Measurements from ENCODE around the gene C19orf67.

The C19orf67 gene

DNA sequence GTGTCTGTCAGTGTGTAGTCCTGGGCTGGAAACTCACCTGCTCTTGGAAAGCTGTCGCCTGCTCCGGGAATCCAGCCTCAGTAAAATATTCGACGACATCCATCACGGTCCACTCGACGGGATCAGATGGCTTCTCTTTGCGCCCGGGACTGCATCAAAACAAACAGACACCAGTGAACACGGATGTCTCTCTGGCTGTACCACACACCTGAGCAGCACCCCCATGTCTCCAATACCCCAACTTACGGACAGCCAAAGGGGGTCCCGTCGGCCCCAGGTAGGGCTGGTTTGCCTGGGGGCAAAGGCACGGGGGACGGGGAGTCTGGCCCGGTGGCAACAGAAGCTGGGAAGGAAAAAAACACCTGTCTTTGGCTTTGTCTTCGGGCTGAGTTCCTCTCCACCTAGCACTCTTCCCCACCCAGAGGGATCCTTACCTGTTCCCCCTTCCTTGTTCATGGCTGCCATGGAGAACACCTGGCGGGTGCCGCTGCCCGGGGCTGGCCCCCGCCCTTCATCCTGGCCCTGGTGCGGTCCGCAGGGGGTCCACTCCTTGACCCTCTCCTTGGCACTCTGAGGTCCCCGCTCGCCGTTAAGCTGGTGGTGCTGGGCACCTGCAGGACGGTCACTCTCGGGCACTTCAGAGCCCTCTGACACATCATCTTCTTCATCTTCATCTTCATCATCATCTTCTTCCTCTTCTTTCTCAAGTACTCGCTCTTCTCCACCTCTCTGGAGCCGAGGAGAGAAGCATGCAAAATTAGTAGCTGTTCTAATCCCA is 3.2 kb upstream of the C19orf67 start:
- no peaks in the 10 kb centered on the region for H3K9me3 ChIP-seq (ENCODE audit: control insufficient read depth, low read length)
- no peak for DNase-seq
- peaks cover 5% of the 10 kb centered on the region for H3K36me3 ChIP-seq (ENCODE audit: control insufficient read depth, insufficient read depth, low read length)
- H3K4me3 ChIP-seq (ENCODE audit: insufficient read depth, low read depth, low read length, poor library complexity, severe bottlenecking) = no peak overlapping the region
- no peak overlapping the region for H3K27ac ChIP-seq (ENCODE audit: insufficient read depth, low read length, poor library complexity, severe bottlenecking)
- H3K4me1 ChIP-seq (ENCODE audit: control insufficient read depth, insufficient read depth, low read length, poor library complexity, severe bottlenecking) = no peaks in the 10 kb centered on the region
- no peaks in the 10 kb centered on the region for H3K27me3 ChIP-seq (replicated peaks; ENCODE audit: control insufficient read depth, insufficient read depth, low read length, poor library complexity, severe bottlenecking)

DNA sequence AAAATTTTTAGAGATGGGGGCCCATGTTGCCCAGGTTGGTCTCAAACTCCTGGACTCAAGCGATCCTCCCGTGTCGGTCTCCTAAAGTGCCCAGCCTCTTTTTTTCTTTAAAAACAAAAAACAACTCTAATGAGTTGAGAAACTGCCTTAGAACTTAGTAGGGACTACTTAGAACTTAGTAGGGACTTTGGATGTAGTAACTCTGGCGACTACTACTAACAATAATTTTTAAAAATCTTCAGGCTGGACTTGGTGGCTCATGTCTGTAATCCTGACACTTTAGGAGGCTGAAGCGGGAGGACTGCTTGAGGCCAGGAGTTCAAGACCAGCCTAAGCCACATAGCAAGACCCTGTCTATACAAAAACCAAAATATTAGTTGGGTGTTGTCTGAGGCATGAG is 515 bp upstream of the C19orf67 start:
- DNase-seq = no peak
- Histone ChIP-seq H3K27me3 (replicated peaks; ENCODE audit: control insufficient read depth, insufficient read depth, low read length, poor library complexity, severe bottlenecking) (no peaks in the 10 kb centered on the region), H3K9me3 (ENCODE audit: control insufficient read depth, low read length) (no peaks in the 10 kb centered on the region), H3K27ac (ENCODE audit: insufficient read depth, low read length, poor library complexity, severe bottlenecking) (no peak overlapping the region), H3K36me3 (ENCODE audit: control insufficient read depth, insufficient read depth, low read length) (peaks cover 5% of the 10 kb centered on the region), H3K4me3 (ENCODE audit: insufficient read depth, low read depth, low read length, poor library complexity, severe bottlenecking) (no peak overlapping the region), H3K4me1 (ENCODE audit: control insufficient read depth, insufficient read depth, low read length, poor library complexity, severe bottlenecking) (peaks cover 9% of the 10 kb centered on the region)

- DNase-seq = no peak
- H3K9me3 ChIP-seq (ENCODE audit: control insufficient read depth, low read length) = no peaks in the 10 kb centered on the region
- H3K27ac ChIP-seq (ENCODE audit: insufficient read depth, low read length, poor library complexity, severe bottlenecking) = peak overlapping the region; percentile 39
- H3K4me3 ChIP-seq (ENCODE audit: insufficient read depth, low read depth, low read length, poor library complexity, severe bottlenecking) = no peak overlapping the region
- H3K4me1 ChIP-seq (ENCODE audit: control insufficient read depth, insufficient read depth, low read length, poor library complexity, severe bottlenecking) = peaks cover 12% of the 10 kb centered on the region
- no peaks in the 10 kb centered on the region for H3K27me3 ChIP-seq (replicated peaks; ENCODE audit: control insufficient read depth, insufficient read depth, low read length, poor library complexity, severe bottlenecking)
- H3K36me3 ChIP-seq (ENCODE audit: control insufficient read depth, insufficient read depth, low read length) = no peaks in the 10 kb centered on the region
Observed at GRCh38 chr19:14082675-14082960, 3.0 kb downstream of the C19orf67 start.

- H3K27ac ChIP-seq (ENCODE audit: insufficient read depth, low read length, poor library complexity, severe bottlenecking) = peak overlapping the region; percentile 78
- H3K9me3 ChIP-seq (ENCODE audit: control insufficient read depth, low read length) = no peaks in the 10 kb centered on the region
- no peaks in the 10 kb centered on the region for H3K36me3 ChIP-seq (ENCODE audit: control insufficient read depth, insufficient read depth, low read length)
- no peaks in the 10 kb centered on the region for H3K27me3 ChIP-seq (replicated peaks; ENCODE audit: control insufficient read depth, insufficient read depth, low read length, poor library complexity, severe bottlenecking)
- H3K4me1 ChIP-seq (ENCODE audit: control insufficient read depth, insufficient read depth, low read length, poor library complexity, severe bottlenecking) = peaks cover 12% of the 10 kb centered on the region
- H3K4me3 ChIP-seq (ENCODE audit: insufficient read depth, low read depth, low read length, poor library complexity, severe bottlenecking) = peak overlapping the region; percentile 69
- peak in 1 of 3 donors; percentile 22 for DNase-seq
Observed at GRCh38 chr19:14081797-14082674, 3.5 kb downstream of the C19orf67 start.

DNA sequence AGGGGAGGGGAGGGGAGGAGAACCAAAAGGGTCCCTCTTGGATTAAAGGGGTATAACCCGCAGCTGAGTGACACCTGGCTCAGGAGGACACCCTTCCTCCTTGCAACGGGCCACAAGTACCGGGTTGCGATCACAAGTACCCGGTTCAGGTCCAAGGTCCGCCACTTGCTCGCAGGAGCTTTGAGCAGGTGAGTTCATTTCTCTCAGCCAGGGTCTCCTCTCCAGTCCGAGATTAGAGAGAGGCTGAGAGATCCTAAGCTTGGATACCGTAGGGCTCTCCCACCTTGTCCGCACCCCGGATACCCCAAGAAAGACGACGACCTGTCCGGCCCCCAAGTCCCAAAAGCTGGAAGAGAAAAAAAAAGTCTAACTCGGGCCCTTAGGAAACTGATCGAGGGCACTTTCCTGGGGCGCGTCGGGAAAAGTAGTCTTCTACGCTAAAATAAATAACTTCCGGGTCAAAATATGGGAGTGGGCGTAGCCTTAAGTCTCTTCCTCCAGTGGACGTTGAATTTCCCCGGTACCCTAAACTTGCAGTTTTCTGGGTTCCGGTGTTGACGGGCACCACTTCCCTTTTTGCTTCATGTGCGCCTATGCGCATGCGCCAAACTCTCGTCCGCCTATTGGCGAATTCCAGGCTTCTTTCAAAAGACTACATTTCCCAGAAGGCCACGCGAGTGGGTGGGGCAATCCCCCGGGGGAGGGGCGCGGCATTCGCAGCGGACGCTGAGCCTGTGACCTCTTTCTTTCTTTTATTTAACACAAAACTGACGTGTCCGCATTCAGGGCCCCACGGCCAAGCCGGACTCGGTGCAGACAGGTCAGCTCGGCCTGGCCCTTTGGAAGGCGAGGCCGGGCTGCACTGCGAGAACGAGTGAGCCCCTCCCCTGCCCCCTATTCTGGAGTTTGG is 4.4 kb downstream of the C19orf67 start:
- Histone ChIP-seq H3K9me3 (ENCODE audit: control insufficient read depth, low read length) (no peaks in the 10 kb centered on the region), H3K36me3 (ENCODE audit: control insufficient read depth, insufficient read depth, low read length) (no peaks in the 10 kb centered on the region), H3K4me3 (ENCODE audit: insufficient read depth, low read depth, low read length, poor library complexity, severe bottlenecking) (peak overlapping the region; percentile 69), H3K4me1 (ENCODE audit: control insufficient read depth, insufficient read depth, low read length, poor library complexity, severe bottlenecking) (peaks cover 12% of the 10 kb centered on the region), H3K27ac (ENCODE audit: insufficient read depth, low read length, poor library complexity, severe bottlenecking) (peak overlapping the region; percentile 78), H3K27me3 (replicated peaks; ENCODE audit: control insufficient read depth, insufficient read depth, low read length, poor library complexity, severe bottlenecking) (no peaks in the 10 kb centered on the region)
- peak; percentile 97 to 99 (median 99) for DNase-seq

GRCh38 chr19:14078411-14078810 is 7.2 kb downstream of the C19orf67 start:
- Histone ChIP-seq H3K36me3 (ENCODE audit: control insufficient read depth, insufficient read depth, low read length) (no peaks in the 10 kb centered on the region), H3K4me1 (ENCODE audit: control insufficient read depth, insufficient read depth, low read length, poor library complexity, severe bottlenecking) (peaks cover 30% of the 10 kb centered on the region), H3K9me3 (ENCODE audit: control insufficient read depth, low read length) (no peaks in the 10 kb centered on the region), H3K27me3 (replicated peaks; ENCODE audit: control insufficient read depth, insufficient read depth, low read length, poor library complexity, severe bottlenecking) (no peaks in the 10 kb centered on the region), H3K27ac (ENCODE audit: insufficient read depth, low read length, poor library complexity, severe bottlenecking) (no peak overlapping the region), H3K4me3 (ENCODE audit: insufficient read depth, low read depth, low read length, poor library complexity, severe bottlenecking) (no peak overlapping the region)
- DNase-seq = no peak

GRCh38 chr19:14073925-14074838 is 11.4 kb downstream of the C19orf67 start:
- no peak for DNase-seq

GRCh38 chr19:14073261-14073924 is 12.2 kb downstream of the C19orf67 start:
- Histone ChIP-seq H3K27me3 (replicated peaks; ENCODE audit: control insufficient read depth, insufficient read depth, low read length, poor library complexity, severe bottlenecking) (no peaks in the 10 kb centered on the region), H3K36me3 (ENCODE audit: control insufficient read depth, insufficient read depth, low read length) (no peaks in the 10 kb centered on the region), H3K4me1 (ENCODE audit: control insufficient read depth, insufficient read depth, low read length, poor library complexity, severe bottlenecking) (peaks cover 30% of the 10 kb centered on the region), H3K27ac (ENCODE audit: insufficient read depth, low read length, poor library complexity, severe bottlenecking) (peak overlapping the region; percentile 63), H3K9me3 (ENCODE audit: control insufficient read depth, low read length) (no peaks in the 10 kb centered on the region), H3K4me3 (ENCODE audit: insufficient read depth, low read depth, low read length, poor library complexity, severe bottlenecking) (peak overlapping the region; percentile 84)
- DNase-seq = peak; percentile 59 to 65 (median 63)

More at GRCh38 chr19:14073925-14074838, 11.4 kb downstream of the C19orf67 start:
- H3K4me1 ChIP-seq (ENCODE audit: control insufficient read depth, insufficient read depth, low read length, poor library complexity, severe bottlenecking) = peaks cover 30% of the 10 kb centered on the region
- peak overlapping the region; percentile 84 for H3K4me3 ChIP-seq (ENCODE audit: insufficient read depth, low read depth, low read length, poor library complexity, severe bottlenecking)
- H3K9me3 ChIP-seq (ENCODE audit: control insufficient read depth, low read length) = no peaks in the 10 kb centered on the region
- H3K27me3 ChIP-seq (replicated peaks; ENCODE audit: control insufficient read depth, insufficient read depth, low read length, poor library complexity, severe bottlenecking) = no peaks in the 10 kb centered on the region
- H3K27ac ChIP-seq (ENCODE audit: insufficient read depth, low read length, poor library complexity, severe bottlenecking) = peak overlapping the region; percentile 63
- no peaks in the 10 kb centered on the region for H3K36me3 ChIP-seq (ENCODE audit: control insufficient read depth, insufficient read depth, low read length)

Data from effector memory CD4-positive, alpha-beta T cell (primary cell).